Measurements from ENCODE around the gene A4GALT.

DNA sequence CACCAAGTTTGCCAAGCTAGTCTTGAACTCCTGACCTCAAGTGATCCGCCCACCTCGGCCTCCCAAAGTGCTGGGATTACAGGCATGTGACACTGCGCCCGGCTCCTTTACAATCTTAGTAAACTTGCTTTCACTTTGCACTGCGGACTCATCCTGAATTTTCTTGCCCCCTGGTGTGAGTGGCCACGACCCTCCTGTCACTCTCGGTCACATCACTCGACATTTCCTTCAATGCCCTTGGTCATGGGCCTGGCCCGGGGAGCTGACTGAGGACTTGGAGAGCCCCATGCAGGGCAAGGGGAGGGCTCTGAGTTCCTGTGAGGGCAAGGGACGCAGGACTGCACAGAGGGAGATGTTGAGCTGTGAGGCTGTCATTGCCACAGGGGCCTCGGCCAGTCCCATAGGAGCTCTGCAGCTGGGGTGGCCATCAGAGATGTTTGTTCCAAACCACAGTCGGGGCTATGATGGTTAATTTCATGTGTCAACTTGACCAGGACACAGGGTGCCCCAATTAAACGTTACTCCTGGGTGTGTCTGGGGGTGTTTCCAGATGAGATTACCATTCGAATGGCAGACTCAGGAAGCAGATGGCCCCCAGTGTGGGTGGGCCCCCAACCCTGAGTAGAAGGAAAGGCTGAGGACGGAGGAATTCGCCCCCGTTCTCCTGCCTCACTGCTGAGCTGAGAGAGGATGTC lies 21.2 kb downstream of the A4GALT start:
- TF ChIP-seq CREB5 (CRISPR knock-in tag; IDR thresholded peaks at IDR 0.05; ENCODE audit: low read depth) (no peak), ZC3H10 (CRISPR knock-in tag; IDR thresholded peaks at IDR 0.05) (no peak), ZFP3 (CRISPR knock-in tag; IDR thresholded peaks at IDR 0.05) (no peak), CSRNP3 (CRISPR knock-in tag; IDR thresholded peaks at IDR 0.05) (no peak), GLIS3 (CRISPR knock-in tag; IDR thresholded peaks at IDR 0.05) (no peak), ISL1 (CRISPR knock-in tag; IDR thresholded peaks at IDR 0.05) (no peak), TCF4 (CRISPR knock-in tag; IDR thresholded peaks at IDR 0.05; ENCODE audit: borderline replicate concordance) (no peak), ZNF8 (CRISPR knock-in tag; IDR thresholded peaks at IDR 0.05) (no peak), OSR1 (CRISPR knock-in tag; IDR thresholded peaks at IDR 0.05) (no peak), ARNTL (CRISPR knock-in tag; IDR thresholded peaks at IDR 0.05; ENCODE audit: borderline replicate concordance, low read depth) (no peak), ZFP30 (CRISPR knock-in tag; IDR thresholded peaks at IDR 0.05) (no peak), ZNF70 (CRISPR knock-in tag; IDR thresholded peaks at IDR 0.05) (no peak)
- TF ChIP-seq, protein P1, sequence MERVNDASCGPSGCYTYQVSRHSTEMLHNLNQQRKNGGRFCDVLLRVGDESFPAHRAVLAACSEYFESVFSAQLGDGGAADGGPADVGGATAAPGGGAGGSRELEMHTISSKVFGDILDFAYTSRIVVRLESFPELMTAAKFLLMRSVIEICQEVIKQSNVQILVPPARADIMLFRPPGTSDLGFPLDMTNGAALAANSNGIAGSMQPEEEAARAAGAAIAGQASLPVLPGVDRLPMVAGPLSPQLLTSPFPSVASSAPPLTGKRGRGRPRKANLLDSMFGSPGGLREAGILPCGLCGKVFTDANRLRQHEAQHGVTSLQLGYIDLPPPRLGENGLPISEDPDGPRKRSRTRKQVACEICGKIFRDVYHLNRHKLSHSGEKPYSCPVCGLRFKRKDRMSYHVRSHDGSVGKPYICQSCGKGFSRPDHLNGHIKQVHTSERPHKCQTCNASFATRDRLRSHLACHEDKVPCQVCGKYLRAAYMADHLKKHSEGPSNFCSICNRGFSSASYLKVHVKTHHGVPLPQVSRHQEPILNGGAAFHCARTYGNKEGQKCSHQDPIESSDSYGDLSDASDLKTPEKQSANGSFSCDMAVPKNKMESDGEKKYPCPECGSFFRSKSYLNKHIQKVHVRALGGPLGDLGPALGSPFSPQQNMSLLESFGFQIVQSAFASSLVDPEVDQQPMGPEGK (CRISPR knock-in tag; IDR thresholded peaks at IDR 0.05; ENCODE audit: borderline replicate concordance): no peak

All from SK-N-SH treated with all-trans-retinoic acid at 6 μM for 48 hours (cell line).